ENCODE measurements around the gene PPP2R5C.

DNA sequence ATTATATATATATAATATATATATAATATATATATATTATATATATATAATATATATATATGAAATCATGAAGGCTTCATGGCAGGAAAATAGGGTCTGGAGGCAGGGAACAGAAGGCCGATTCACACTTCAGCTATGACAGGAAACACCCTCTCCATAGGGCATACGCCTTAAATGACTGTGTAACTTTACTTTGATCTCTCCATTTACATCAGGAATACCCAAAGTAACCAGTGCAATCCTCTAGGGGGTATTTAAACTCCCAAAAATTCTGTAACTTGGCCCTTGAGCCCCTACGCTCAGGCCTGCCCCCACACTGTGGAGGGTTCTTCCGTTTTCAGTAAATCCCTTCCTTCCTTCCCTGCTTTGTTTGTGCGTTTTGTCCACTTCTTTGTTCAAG, 40.4 kb upstream of the PPP2R5C start:
- no peak for TF ChIP-seq KAT7 (CRISPR knock-in tag; IDR thresholded peaks at IDR 0.05; ENCODE audit: borderline replicate concordance)
- no peak for TF ChIP-seq ELF4 (CRISPR knock-in tag; IDR thresholded peaks at IDR 0.05; ENCODE audit: low read depth)
- TF ChIP-seq CTCF (IDR thresholded peaks at IDR 0.05), result no peak
- TF ChIP-seq TP53 (CRISPR knock-in tag; IDR thresholded peaks at IDR 0.05), result no peak
- no peak for TF ChIP-seq FOXJ3 (CRISPR knock-in tag; IDR thresholded peaks at IDR 0.05; ENCODE audit: borderline replicate concordance)

Data from WTC11 (cell line).